Endothelial cell of umbilical vein (primary cell): ENCODE data around the gene SLC25A34. TPM values are rescaled to one million over a fixed set of nuclear protein-coding genes. Genes with fewer than 3 reads are reported as not detected.

Source experiments
- BruUV-seq: library from RNA; stranded (reverse); fragments of 400-500 nt; replicated peaks from 2 replicates; lab custom pipeline; 2021; lab: Mats Ljungman, UMichigan
- CTCF ChIA-PET: fragments of 300-600, 350-600 bp; sonication (Branson Sonifier 250); formaldehyde crosslinking; loops from one replicate; lab custom pipeline; 2021; ENCODE audit warnings: antibody characterized with exemption, inconsistent platforms; lab: Charles Lee
- POLR2A ChIA-PET: fragments of 300-600, 350-600 bp; sonication (Branson Sonifier 250); formaldehyde crosslinking; loops from one replicate; lab custom pipeline; 2021; ENCODE audit warnings: antibody characterized with exemption, inconsistent platforms; lab: Charles Lee
- DNase-seq: peaks from one replicate; pipeline ENCODE4 v3.0.0-alpha.2; 2011; ENCODE audit warnings: low read depth, low spot score
- FAIRE-seq: peaks from 2 replicates; lab custom pipeline; 2011; peaks lifted over from hg19 to GRCh38; lab: Jason Lieb, UNC
- H2AFZ ChIP-seq: 2 replicates; pipeline ENCODE4 v1.6.0; 2012; ENCODE audit warnings: low read depth, low read length, control low read depth, inconsistent platforms
- H3K27ac ChIP-seq: 2 replicates; pipeline ENCODE4 v1.5.1; 2011; ENCODE audit warnings: low read depth, mild to moderate bottlenecking, control low read depth, low read length, moderate library complexity; ENCODE audit not compliant: insufficient read depth
- H3K27me3 ChIP-seq, 2 experiments: 2 replicates each; pipeline versions ENCODE4 v1.6.0 to v1.6.1; 2011; ENCODE audit warnings: low read length in 2 of 2, mixed read lengths in 1 of 2; ENCODE audit not compliant: control insufficient read depth in 2 of 2, insufficient read depth in 2 of 2
- H3K36me3 ChIP-seq, 2 experiments: 2 replicates in 1 of 2; 3 replicates in 1 of 2; pipeline ENCODE4 v1.5.1; 2011; ENCODE audit warnings: low read length in 2 of 2, mild to moderate bottlenecking in 1 of 2, moderate library complexity in 1 of 2; ENCODE audit not compliant: control insufficient read depth in 2 of 2, insufficient read depth in 2 of 2; ENCODE audit errors: extremely low read depth in 1 of 2
- H3K4me1 ChIP-seq: 3 replicates; pipeline ENCODE4 v1.5.1; 2011; ENCODE audit warnings: mild to moderate bottlenecking, low read length; ENCODE audit not compliant: control insufficient read depth, insufficient read depth; ENCODE audit errors: extremely low read depth
- H3K4me2 ChIP-seq: 2 replicates; pipeline ENCODE4 v1.6.1; 2011; ENCODE audit warnings: low read length, control low read depth, mixed read lengths; ENCODE audit not compliant: insufficient read depth
- H3K4me3 ChIP-seq, 3 experiments: fragments of 200-600 bp in 1 of 3; sonication (generic), shearing (Covaris generic) in 1 of 3; replicated peaks in 1 of 3; 2 replicates each; pipeline ENCODE4 v1.5.1; 2011 to 2016; ENCODE audit warnings: control low read depth in 3 of 3, low read length in 3 of 3, mild to moderate bottlenecking in 2 of 3, inconsistent platforms in 1 of 3, low read depth in 1 of 3, moderate library complexity in 1 of 3; ENCODE audit not compliant: insufficient read depth in 1 of 3
- H3K79me2 ChIP-seq: 2 replicates; pipeline ENCODE4 v1.6.0; 2012; ENCODE audit warnings: low read length, inconsistent platforms; ENCODE audit not compliant: control insufficient read depth, insufficient read depth
- H3K9ac ChIP-seq: replicated peaks from 2 replicates; pipeline ENCODE3; 2011; ENCODE audit warnings: low read length, control low read depth; ENCODE audit not compliant: insufficient read depth; ENCODE audit errors: extremely low read depth
- H3K9me1 ChIP-seq: replicated peaks from 3 replicates; pipeline ENCODE4 v1.6.0; 2011; ENCODE audit warnings: mild to moderate bottlenecking, low read length; ENCODE audit not compliant: control insufficient read depth, insufficient read depth; ENCODE audit errors: extremely low read depth
- H3K9me3 ChIP-seq: replicated peaks from 2 replicates; pipeline ENCODE4 v1.5.1; 2012; ENCODE audit warnings: low read length, inconsistent platforms; ENCODE audit not compliant: control insufficient read depth, insufficient read depth
- H4K20me1 ChIP-seq: replicated peaks from 2 replicates; pipeline ENCODE3; 2011; ENCODE audit warnings: mild to moderate bottlenecking, low read length; ENCODE audit not compliant: control insufficient read depth, insufficient read depth; ENCODE audit errors: extremely low read depth
- CTCF ChIP-seq, 2 donors: IDR thresholded peaks; 1 replicate in 1 of 2; 2 replicates in 1 of 2; pipeline ENCODE4 v1.5.1; 2011; ENCODE audit warnings: low read length in 2 of 2, mild to moderate bottlenecking in 2 of 2, moderate library complexity in 2 of 2, control low read depth in 1 of 2, inconsistent platforms in 1 of 2, low read depth in 1 of 2; ENCODE audit not compliant: insufficient read depth in 1 of 2; ENCODE audit errors: extremely low read depth in 1 of 2
- EZH2 ChIP-seq: IDR thresholded peaks from 2 replicates; pipeline ENCODE4 v1.6.1; 2012; ENCODE audit warnings: borderline replicate concordance, low read depth, mild to moderate bottlenecking, moderate library complexity, low read length, inconsistent platforms; ENCODE audit not compliant: severe bottlenecking
- FOS ChIP-seq: IDR thresholded peaks from 2 replicates; pipeline ENCODE4 v1.6.1; 2011; ENCODE audit warnings: mild to moderate bottlenecking, low read length, moderate library complexity, borderline replicate concordance; ENCODE audit not compliant: insufficient read depth
- GATA2 ChIP-seq: IDR thresholded peaks from 2 replicates; pipeline ENCODE4 v1.7.0; 2011; ENCODE audit warnings: low read depth, mild to moderate bottlenecking, moderate library complexity, mixed read lengths, low read length; ENCODE audit not compliant: insufficient read length, insufficient read depth
- JUN ChIP-seq: IDR thresholded peaks from 2 replicates; pipeline ENCODE4 v1.6.1; 2011; ENCODE audit warnings: borderline replicate concordance, low read depth; ENCODE audit not compliant: insufficient read length, insufficient read depth
- MAX ChIP-seq: IDR thresholded peaks from 2 replicates; pipeline ENCODE4 v1.6.1; 2011; ENCODE audit not compliant: insufficient read depth, insufficient read length
- MYC ChIP-seq: IDR thresholded peaks from one replicate; pipeline ENCODE4 v1.6.1; 2011; ENCODE audit warnings: mild to moderate bottlenecking, low read depth, low read length
- POLR2A ChIP-seq: IDR thresholded peaks from 2 replicates; pipeline ENCODE4 v1.6.1; 2012; ENCODE audit warnings: low read depth, mild to moderate bottlenecking, control low read depth, low read length
- POLR2AphosphoS5 ChIP-seq: IDR thresholded peaks from 2 replicates; pipeline ENCODE4 v1.6.1; 2012; ENCODE audit warnings: low read depth, mild to moderate bottlenecking, control low read depth, low read length, moderate library complexity; ENCODE audit not compliant: insufficient read depth
- dilution Hi-C: fragments of 300-500 bp; cut with MboI; formaldehyde crosslinking; loops from one replicate; pipeline ENCODE4 v1.15.0; 2019; ENCODE audit warnings: low sequenced_read_pairs; ENCODE audit not compliant: extremely low pct_ligation_motif_present
- intact Hi-C: fragments of 100-400 bp; cut with micrococcal nuclease; formaldehyde crosslinking; loops from one replicate; pipeline ENCODE4 v1.10.0; 2022
- polyA plus RNA-seq, 4 experiments: library from polyadenylated mRNA; depleted of rRNA in 3 of 4; stranded (reverse) in 3 of 4; unstranded in 1 of 4; fragments of >200 nt; gene quantifications; 2 replicates each; pipeline versions ENCODE4 v1.2.1 to v1.2.3, GENCODE V29; 2011 to 2012; ENCODE audit warnings: missing spikeins in 1 of 4
- total RNA-seq: library from RNA; stranded (reverse); gene quantifications from 2 replicates; pipeline ENCODE4 v1.2.3, GENCODE V29; 2021

Gene SLC25A34
- total and polyA plus RNA-seq, 2 donors (not counting 3 experiments of a cell fraction or from before 2014, with no cell fraction given) = 0.90 to 1.1 TPM

- H3K79me2 ChIP-seq = no peaks in the 10 kb centered on the region
- H3K9me1 ChIP-seq = no peaks in the 10 kb centered on the region
- intact Hi-C loops = no loop called here
- CTCF ChIA-PET = interaction anchor here (1.0 to 1.2 kb wide), 2 partner anchors 46 to 138 kb away, joined by 4 to 5 read pairs; no protein-coding TSS in a partner anchor
- no peaks in the 10 kb centered on the region for H4K20me1 ChIP-seq
- POLR2A ChIA-PET = no interaction called here
- no peak overlapping the region for H3K27ac ChIP-seq
- H3K4me1 ChIP-seq = no peaks in the 10 kb centered on the region
- BruUV-seq = no TSS peak
- TF ChIP-seq GATA2 (no peak), MAX (no peak), FOS (no peak), POLR2A (no peak), MYC (no peak), CTCF (IDR thresholded peaks at IDR 0.05; ENCODE audit: extremely low read depth in 1 of 2, insufficient read depth in 1 of 2, low read depth in 1 of 2, low read length in 2 of 2) (no peak), EZH2 (no peak), POLR2AphosphoS5 (no peak), JUN (no peak)
- dilution Hi-C loops = no loop called here
- H3K36me3 ChIP-seq = peaks cover 9 to 58% of the 10 kb centered on the region in 2 experiments
- DNase-seq (no peak), FAIRE-seq (no peak)
- no peak overlapping the region for H3K9ac ChIP-seq
- H3K4me2 ChIP-seq = no peak overlapping the region
- no peaks in the 10 kb centered on the region for H3K9me3 ChIP-seq
- no peaks in the 10 kb centered on the region for H3K27me3 ChIP-seq
- H2AFZ ChIP-seq = no peak overlapping the region
- H3K4me3 ChIP-seq = no peak overlapping the region
Measured at GRCh38 chr1:15731735-15732685, 4.0 kb upstream of the SLC25A34 start.
